Omental fat pad (tissue), 4 donors: Measurements from ENCODE around the gene GPC3. TPM values are rescaled to one million over a fixed set of nuclear protein-coding genes. Genes with fewer than 3 reads are reported as not detected.
"Not testable (repeated sequence)": the region's sequence is repeated elsewhere in the genome, so short reads cannot be mapped to it uniquely, and the experiment has no call there.

Experiments used
- ATAC-seq: fragments of 150-250 bp; one replicate; pipeline ENCODE4 v1.9.1; 2016; ENCODE audit warnings: mild to moderate bottlenecking, moderate library complexity; ENCODE audit not compliant: low FRiP score
- DNase-seq: peaks from one replicate; pipeline ENCODE4 v3.0.0-alpha.2; 2019; ENCODE audit warnings: low spot score
- CTCF ChIP-seq, 3 donors: fragments of 450-650 bp; IDR thresholded peaks; one replicate each; pipeline ENCODE4 v1.5.1; 2016 to 2017; ENCODE audit warnings: antibody characterized with exemption in 3 of 3, mild to moderate bottlenecking in 3 of 3, moderate library complexity in 2 of 3
- total RNA-seq, 4 donors: library from RNA; depleted of rRNA; stranded (reverse); fragments of >200 nt; gene quantifications; one replicate each; pipeline ENCODE4 v1.1.0, GENCODE V29; 2016

The GPC3 gene
- total RNA-seq, 4 donors from 2014 or later, result 48.9 to 146 (median 77.1) TPM

DNA sequence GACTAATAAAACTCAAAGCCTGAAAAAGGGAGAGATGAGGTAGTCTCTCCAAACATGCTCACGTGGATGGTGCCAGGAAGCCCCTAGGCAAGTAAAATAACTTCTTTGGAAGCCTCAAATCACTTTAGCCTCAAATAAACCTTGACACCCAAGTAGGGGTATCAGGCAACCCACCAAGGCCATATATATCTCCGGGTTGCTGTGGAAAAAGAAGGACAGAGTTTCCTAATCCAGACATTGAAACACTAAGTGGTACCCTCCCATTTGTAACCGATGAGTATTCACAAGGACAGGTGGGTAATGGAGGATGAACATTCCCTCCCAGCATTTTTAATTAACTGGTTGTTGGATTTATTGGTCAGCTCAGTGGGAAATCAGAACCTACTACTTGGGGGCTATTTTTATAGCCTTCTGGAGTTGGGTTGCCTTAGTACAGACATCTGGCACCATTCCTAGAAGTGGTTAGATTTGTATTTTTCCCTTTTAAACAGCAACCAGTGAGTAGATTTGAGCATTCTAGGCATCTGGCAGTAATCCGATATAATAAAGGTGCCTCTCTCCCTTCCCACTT lies 87.7 kb downstream of the GPC3 start:
- no peak for DNase-seq
- no peak for TF ChIP-seq CTCF (IDR thresholded peaks at IDR 0.05)
- no peak for ATAC-seq

DNA sequence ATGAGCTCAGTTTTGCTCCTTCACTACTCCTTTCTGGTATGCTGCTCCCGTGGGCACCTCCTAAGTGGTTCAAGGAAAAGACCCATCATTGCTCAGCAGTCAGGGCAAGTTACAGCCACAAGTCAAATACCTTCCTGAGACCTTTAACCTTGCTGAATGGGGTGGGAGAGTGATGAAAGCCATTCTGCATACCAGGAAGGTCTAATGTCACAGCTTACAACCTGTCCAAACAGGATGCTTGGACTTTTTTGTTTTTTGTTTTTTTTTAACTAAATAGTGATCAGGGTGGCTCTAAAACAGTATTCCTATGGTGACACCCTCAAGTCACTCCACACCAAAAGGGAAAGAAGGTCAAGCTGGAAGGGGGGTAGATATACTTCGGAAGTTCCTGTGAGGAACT lies 93.1 kb downstream of the GPC3 start:
- ATAC-seq (no peak), DNase-seq (no peak)
- no peak for TF ChIP-seq CTCF (IDR thresholded peaks at IDR 0.05)

GRCh38 chrX:133888984-133889383 lies 96.4 kb downstream of the GPC3 start:
- ATAC-seq, result no peak

DNA sequence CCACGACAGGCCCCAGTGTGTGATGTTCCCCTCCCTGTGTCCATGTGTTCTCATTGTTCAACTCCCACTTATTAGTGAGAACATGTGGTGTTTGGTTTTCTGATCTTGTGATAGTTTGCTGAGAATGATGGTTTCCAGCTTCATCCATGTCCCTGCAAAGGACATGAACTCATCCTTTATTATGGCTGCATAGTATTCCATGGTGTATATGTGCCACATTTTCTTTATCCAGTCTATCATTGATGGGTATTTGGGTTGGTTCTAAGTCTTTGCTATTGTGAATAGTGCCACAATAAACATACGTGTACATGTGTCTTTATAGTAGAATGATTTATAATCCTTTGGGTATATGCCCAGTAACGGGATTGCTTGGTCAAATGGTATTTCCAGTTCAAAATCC lies 97.3 kb downstream of the GPC3 start:
- not testable (repeated sequence) for DNase-seq, ATAC-seq

More at GRCh38 chrX:133888984-133889383, 96.4 kb downstream of the GPC3 start:
- no peak for TF ChIP-seq CTCF (IDR thresholded peaks at IDR 0.05)
- no peak for DNase-seq

- ATAC-seq (no peak), DNase-seq (no peak)
- TF ChIP-seq CTCF (IDR thresholded peaks at IDR 0.05), result no peak
These were observed 100.7 kb downstream of the GPC3 start for GRCh38 chrX:133884430-133885394.

- DNase-seq (no peak), ATAC-seq (no peak)
- TF ChIP-seq CTCF (IDR thresholded peaks at IDR 0.05), result no peak
These were observed 103.5 kb downstream of the GPC3 start for GRCh38 chrX:133881893-133882292.

DNA sequence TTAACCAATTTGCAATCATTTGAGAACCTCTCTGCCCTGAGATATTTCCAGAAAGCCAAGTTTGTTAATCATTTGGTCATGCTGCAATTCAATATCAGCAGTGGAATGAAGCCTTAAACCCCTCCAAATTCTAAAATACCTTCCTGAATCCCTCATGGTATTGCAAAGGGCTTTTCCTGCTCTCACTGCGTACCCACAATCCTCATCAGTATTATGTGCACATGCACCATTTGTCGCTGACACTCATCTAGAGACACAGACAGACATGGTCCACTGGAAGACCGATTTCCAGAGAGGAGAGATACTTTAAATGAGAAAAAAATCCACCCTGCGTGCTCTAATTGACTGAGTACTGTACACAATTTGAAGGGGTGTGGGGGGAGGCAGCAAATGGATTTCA lies 104.4 kb downstream of the GPC3 start:
- TF ChIP-seq CTCF (IDR thresholded peaks at IDR 0.05), result no peak

More for the DNA sequence above, 104.4 kb downstream of the GPC3 start:
- no peak for ATAC-seq
- DNase-seq, result no peak
